ENCODE data around the gene CELSR1. TPM values are rescaled to one million over a fixed set of nuclear protein-coding genes. Genes with fewer than 3 reads are reported as not detected.

The CELSR1 gene
- total and polyA plus RNA-seq, 2 of the 13 experiments (the other 11 are each of a cell fraction or from before 2014, with no cell fraction given) = 0.78 to 1.8 TPM

- TF ChIP-seq HNF1B (CRISPR knock-in tag; IDR thresholded peaks at IDR 0.05) = no peak
- 0 out of 2 replicates have a peak, but pooled peaks have one; percentile 30 for TF ChIP-seq FOXJ3 (CRISPR knock-in tag; IDR thresholded peaks at IDR 0.05; ENCODE audit: borderline replicate concordance)
- 0 out of 2 replicates have a peak, but pooled peaks have one; percentile 23 for TF ChIP-seq ZMAT3 (CRISPR knock-in tag; conservative IDR thresholded peaks at IDR 0.05)
- TF ChIP-seq ZHX1 (CRISPR knock-in tag; IDR thresholded peaks at IDR 0.05; ENCODE audit: low read depth) = 0 out of 2 replicates have a peak, but pooled peaks have one; percentile 35
- no peak for TF ChIP-seq SCMH1 (CRISPR knock-in tag; IDR thresholded peaks at IDR 0.05; ENCODE audit: borderline replicate concordance)
- 0 out of 2 replicates have a peak, but pooled peaks have one; percentile 59 for TF ChIP-seq PHF21A (CRISPR knock-in tag; IDR thresholded peaks at IDR 0.05)
- TF ChIP-seq ZFP91 (CRISPR knock-in tag; IDR thresholded peaks at IDR 0.05; ENCODE audit: borderline replicate concordance) = 0 out of 2 replicates have a peak, but pooled peaks have one; percentile 31
- 0 out of 2 replicates have a peak, but pooled peaks have one; percentile 31 for TF ChIP-seq HOXA5 (CRISPR knock-in tag; IDR thresholded peaks at IDR 0.05)
- TF ChIP-seq GABPA (IDR thresholded peaks at IDR 0.05; ENCODE audit: low read depth, low read length) = no peak
- no peak for TF ChIP-seq GABPA (CRISPR knock-in tag; IDR thresholded peaks at IDR 0.05; ENCODE audit: low read depth)
- TF ChIP-seq ZNF513 (CRISPR knock-in tag; conservative IDR thresholded peaks at IDR 0.05) = no peak
- no peak for TF ChIP-seq RARG (CRISPR knock-in tag; IDR thresholded peaks at IDR 0.05; ENCODE audit: low read depth)
- no peak for TF ChIP-seq ZFP36L2 (CRISPR knock-in tag; IDR thresholded peaks at IDR 0.05)
- no peak; the same call in 1 of the 2 replicates for TF ChIP-seq ZNF777 (CRISPR knock-in tag; IDR thresholded peaks at IDR 0.05)
- TF ChIP-seq LRRFIP1 (CRISPR knock-in tag; conservative IDR thresholded peaks at IDR 0.05) = no peak
- no peak for TF ChIP-seq KDM5B (CRISPR knock-in tag; IDR thresholded peaks at IDR 0.05; ENCODE audit: borderline replicate concordance)
- TF ChIP-seq ELF1 (CRISPR knock-in tag; IDR thresholded peaks at IDR 0.05) = no peak
- TF ChIP-seq U2AF2 (IDR thresholded peaks at IDR 0.05; ENCODE audit: low read depth, low read length) = no peak
Measured at GRCh38 chr22:46379066-46379930, 158.1 kb downstream of the CELSR1 start (continued).
